T-helper 1 cell treated with Interleukin-12 subunit alpha and Interleukin-12 subunit beta and Interleukin-4 antibody, amounts not matched to agents 30 μg/mL and 1 μg/mL, for 36 hours (primary cell): ENCODE data around the gene ZNF234.
"Not testable (repeated sequence)": the region's sequence is repeated elsewhere in the genome, so short reads cannot be mapped to it uniquely, and the experiment has no call there.

Source experiments
- H3K27ac Mint-ChIP-seq: one replicate; pipeline ENCODE4 v1.8.0; 2021; ENCODE audit warnings: mild to moderate bottlenecking, mixed read lengths
- H3K27me3 Mint-ChIP-seq: one replicate; pipeline ENCODE4 v1.8.0; 2021; ENCODE audit warnings: low read depth, mixed read lengths
- H3K36me3 Mint-ChIP-seq: one replicate; pipeline ENCODE4 v1.8.0; 2021; ENCODE audit warnings: low read depth, mixed read lengths
- H3K4me1 Mint-ChIP-seq: one replicate; pipeline ENCODE4 v1.8.0; 2021; ENCODE audit warnings: low read depth, mixed read lengths
- H3K4me3 Mint-ChIP-seq: one replicate; pipeline ENCODE4 v1.8.0; 2021; ENCODE audit warnings: mild to moderate bottlenecking, moderate library complexity, mixed read lengths
- H3K9me3 Mint-ChIP-seq: one replicate; pipeline ENCODE4 v1.8.0; 2021; ENCODE audit warnings: mixed read lengths

Gene ZNF234

DNA sequence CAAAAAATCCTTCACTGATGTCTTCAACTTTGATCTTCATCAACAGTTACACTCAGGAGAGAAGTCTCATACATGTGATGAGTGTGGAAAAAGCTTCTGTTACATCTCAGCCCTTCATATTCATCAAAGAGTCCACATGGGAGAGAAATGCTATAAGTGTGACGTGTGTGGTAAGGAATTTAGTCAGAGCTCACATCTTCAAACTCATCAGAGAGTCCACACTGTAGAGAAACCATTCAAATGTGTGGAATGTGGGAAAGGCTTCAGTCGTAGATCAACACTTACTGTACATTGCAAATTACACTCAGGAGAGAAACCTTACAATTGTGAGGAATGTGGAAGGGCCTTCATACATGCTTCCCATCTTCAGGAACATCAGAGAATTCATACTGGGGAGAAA is 15.1 kb downstream of the ZNF234 start:
- H3K4me1 Mint-ChIP-seq = no peaks in the 10 kb centered on the region
- peaks cover 50% of the 10 kb centered on the region for H3K9me3 Mint-ChIP-seq
- no peak overlapping the region for H3K27ac Mint-ChIP-seq
- no peaks in the 10 kb centered on the region for H3K27me3 Mint-ChIP-seq
- H3K36me3 Mint-ChIP-seq = peaks cover 48% of the 10 kb centered on the region
- no peak overlapping the region for H3K4me3 Mint-ChIP-seq

DNA sequence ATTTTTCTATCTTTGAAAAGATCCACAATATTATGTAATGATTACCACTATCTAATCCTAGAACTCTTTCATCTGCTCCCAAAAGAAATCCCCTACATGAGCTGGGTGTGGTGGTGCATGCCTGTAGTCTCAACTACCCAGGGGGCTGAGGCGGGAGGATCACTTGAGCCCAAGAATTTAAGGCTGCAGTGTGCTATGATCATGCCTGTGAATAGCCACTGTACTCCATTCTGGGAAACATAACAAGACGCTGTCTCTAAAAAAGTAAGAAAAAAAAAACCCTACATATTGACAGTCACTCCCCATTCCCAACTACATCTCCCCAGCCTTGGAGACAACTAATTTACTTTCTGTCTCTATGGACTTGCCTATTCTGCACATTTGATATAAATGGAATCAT is 22.4 kb downstream of the ZNF234 start:
- Mint-ChIP-seq H3K9me3 (peaks cover 46% of the 10 kb centered on the region), H3K27ac (no peak overlapping the region), H3K4me1 (peaks cover 16% of the 10 kb centered on the region), H3K36me3 (peaks cover 33% of the 10 kb centered on the region), H3K27me3 (no peaks in the 10 kb centered on the region), H3K4me3 (no peak overlapping the region)

DNA sequence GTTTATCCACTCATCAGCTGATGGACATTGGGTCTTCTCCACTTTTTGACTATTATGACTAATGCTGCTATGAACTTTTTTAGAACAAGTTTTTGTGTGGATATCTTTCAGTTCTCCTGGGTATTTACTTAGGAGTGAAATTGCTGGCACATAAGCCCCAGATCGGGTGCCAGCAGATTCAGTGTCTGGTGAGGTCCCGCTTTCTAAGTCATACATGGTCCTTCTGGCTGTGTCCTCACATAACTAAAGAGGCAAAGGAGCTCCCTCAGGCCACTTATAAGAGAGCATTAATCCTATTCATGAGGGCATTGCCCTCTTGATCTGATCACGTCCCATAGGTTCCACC is 22.9 kb downstream of the ZNF234 start:
- Mint-ChIP-seq H3K4me3 (peak overlapping the region; percentile 94), H3K27me3 (no peaks in the 10 kb centered on the region), H3K4me1 (peaks cover 16% of the 10 kb centered on the region), H3K36me3 (peaks cover 37% of the 10 kb centered on the region), H3K9me3 (peaks cover 49% of the 10 kb centered on the region), H3K27ac (peak overlapping the region; percentile 88)

DNA sequence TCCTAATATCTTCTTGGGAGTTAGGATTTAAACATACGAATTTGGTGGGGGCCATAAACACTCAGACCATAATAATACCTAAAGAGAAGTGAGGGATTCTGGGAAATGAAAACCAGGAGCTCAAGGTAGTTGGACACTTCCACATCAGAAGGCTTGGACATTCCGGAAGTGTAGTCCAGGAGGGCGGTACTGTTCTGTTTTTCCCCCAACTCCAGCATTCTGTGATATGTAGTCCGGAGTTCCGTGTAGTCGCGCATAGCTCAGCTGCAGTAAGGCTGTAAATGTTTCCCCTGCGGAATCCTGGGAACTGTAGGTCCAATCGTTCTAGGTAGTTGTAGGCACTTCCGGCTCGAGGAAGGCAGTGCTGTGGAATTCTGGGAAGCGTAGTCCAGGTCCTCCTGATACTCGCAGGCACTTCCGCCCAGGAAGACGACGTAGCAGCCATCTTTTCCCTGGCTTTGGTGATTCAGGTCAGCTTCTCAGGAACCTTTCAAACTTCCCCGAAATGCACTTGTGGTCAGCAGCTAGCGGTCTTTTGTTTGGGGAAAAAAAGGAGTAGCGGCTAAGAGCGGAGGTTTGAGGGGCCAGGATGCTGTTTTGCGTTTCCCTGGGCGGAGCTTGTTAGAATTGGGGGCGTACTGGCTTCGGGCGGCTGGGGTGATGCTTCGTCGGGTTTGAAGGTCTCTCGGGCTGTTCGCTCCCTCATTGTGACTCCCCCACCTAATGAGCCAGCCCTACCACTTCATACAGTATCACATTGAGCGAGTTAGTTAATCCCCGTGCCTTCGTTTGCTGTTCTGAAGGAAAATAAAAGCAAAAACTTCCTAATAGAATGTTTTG is 23.5 kb downstream of the ZNF234 start, which contains the start of gene ZNF226:
Gene ZNF226 (plus strand): TSS at position 428 of the 840 bp plus-strand sequence. CDS start 4,981 bp downstream, outside the sequence.
- H3K27me3 Mint-ChIP-seq = no peaks in the 10 kb centered on the region
- peaks cover 43% of the 10 kb centered on the region for H3K36me3 Mint-ChIP-seq
- peaks cover 16% of the 10 kb centered on the region for H3K4me1 Mint-ChIP-seq
- peak within 1 kb of the TSS; percentile 88 for H3K27ac Mint-ChIP-seq
- H3K9me3 Mint-ChIP-seq = peaks cover 51% of the 10 kb centered on the region
- H3K4me3 Mint-ChIP-seq = peak within 1 kb of the TSS; percentile 94

DNA sequence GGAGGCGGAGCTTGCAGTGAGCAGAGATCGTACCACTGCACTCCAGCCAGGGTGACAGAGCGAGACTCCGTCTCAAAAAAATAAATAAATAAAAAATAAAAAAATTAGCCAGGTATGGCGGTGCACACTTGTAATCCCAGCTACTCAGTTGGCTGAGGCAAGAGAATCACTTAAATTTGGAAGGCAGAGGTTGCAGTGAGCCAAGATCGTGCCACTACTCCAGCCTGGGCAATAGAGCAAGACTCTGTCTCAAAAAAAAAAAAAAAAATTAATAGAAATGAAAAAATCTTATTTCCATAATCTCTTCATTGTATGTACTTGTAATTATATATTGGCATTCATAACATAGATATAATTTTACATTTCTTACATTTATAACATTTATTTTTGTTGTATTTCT is 29.3 kb downstream of the ZNF234 start:
- Mint-ChIP-seq H3K4me1 (peaks cover 11% of the 10 kb centered on the region), H3K36me3 (peaks cover 86% of the 10 kb centered on the region), H3K9me3 (peaks cover 66% of the 10 kb centered on the region)
- not testable (repeated sequence) for H3K4me3 Mint-ChIP-seq, H3K27ac Mint-ChIP-seq, H3K27me3 Mint-ChIP-seq

DNA sequence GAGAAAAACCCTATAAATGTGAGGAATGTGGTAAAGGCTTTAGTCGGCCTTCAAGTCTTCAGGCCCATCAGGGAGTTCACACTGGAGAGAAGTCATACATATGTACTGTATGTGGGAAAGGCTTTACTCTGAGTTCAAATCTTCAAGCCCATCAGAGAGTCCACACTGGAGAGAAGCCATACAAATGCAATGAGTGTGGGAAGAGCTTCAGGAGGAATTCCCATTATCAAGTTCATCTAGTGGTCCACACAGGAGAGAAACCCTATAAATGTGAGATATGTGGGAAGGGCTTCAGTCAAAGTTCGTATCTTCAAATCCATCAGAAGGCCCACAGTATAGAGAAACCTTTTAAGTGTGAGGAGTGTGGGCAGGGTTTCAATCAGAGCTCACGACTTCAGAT is 35.2 kb downstream of the ZNF234 start:
- H3K4me3 Mint-ChIP-seq = no peak overlapping the region
- H3K9me3 Mint-ChIP-seq = peaks cover 85% of the 10 kb centered on the region
- H3K4me1 Mint-ChIP-seq = no peaks in the 10 kb centered on the region
- H3K27me3 Mint-ChIP-seq = no peaks in the 10 kb centered on the region
- H3K36me3 Mint-ChIP-seq = peaks cover 66% of the 10 kb centered on the region
- no peak overlapping the region for H3K27ac Mint-ChIP-seq

DNA sequence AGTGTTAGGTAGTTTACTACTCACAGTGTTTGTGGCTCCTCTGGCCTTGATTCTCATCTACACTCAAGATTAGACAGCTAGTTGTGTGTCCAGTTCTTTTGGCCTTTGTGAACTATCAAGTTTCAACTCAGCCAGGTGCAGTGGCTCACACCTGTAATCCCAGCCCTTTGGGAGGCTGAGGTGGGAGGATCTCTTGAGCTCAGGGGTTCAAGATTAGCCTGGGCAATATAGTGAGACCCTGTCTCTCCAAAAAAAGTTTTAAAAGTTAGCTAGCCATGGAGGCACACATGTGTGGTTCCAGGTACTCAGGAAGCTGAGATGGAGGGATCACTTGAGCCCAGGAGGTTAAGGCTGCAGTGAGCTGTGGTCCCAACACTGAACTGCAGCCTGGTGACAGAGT is 39.6 kb downstream of the ZNF234 start:
- Mint-ChIP-seq H3K36me3 (peaks cover 22% of the 10 kb centered on the region), H3K4me3 (no peak overlapping the region), H3K27me3 (no peaks in the 10 kb centered on the region), H3K4me1 (no peaks in the 10 kb centered on the region), H3K9me3 (peaks cover 70% of the 10 kb centered on the region), H3K27ac (no peak overlapping the region)

DNA sequence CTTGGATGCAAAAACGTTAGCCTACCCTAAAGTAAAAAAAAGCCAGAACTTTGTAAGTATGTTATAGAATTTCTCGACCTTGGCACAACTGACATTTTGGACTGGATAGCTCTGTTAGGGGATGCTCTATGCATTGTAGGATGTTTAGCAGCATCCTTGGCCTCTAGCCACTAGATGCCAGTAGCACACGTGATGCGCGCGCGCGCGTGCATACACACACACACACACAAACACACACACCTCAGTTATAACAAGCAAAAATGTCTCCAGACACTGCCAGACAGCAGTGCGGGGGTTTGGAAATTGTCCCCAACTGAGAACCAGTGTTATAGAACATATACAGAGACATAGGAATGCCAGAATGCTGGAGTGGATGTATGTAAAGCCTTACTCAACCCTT is 40.8 kb downstream of the ZNF234 start:
- no peaks in the 10 kb centered on the region for H3K4me1 Mint-ChIP-seq
- H3K36me3 Mint-ChIP-seq = peaks cover 10% of the 10 kb centered on the region
- H3K27me3 Mint-ChIP-seq = no peaks in the 10 kb centered on the region
- H3K27ac Mint-ChIP-seq = no peak overlapping the region
- peaks cover 70% of the 10 kb centered on the region for H3K9me3 Mint-ChIP-seq
- no peak overlapping the region for H3K4me3 Mint-ChIP-seq

DNA sequence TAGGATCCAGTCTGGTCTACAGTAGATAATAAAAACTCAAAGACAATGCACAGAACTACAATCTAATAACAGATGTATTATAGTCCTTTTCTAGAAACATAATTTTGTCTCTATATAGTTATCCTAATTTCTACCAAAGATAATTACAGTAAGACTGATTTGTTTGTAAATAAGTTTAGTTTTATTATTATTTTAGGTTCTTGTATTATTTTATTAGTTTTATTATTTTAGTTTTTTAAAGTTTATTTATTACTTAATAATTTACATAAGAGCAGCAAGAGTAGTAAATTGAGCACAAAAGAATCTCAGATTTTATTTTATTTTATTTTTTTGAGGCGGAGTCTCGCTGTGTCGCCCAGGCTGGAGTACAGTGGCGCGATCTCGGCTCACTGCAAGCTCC is 48.7 kb downstream of the ZNF234 start:
- Mint-ChIP-seq H3K4me3 (no peak overlapping the region), H3K27me3 (no peaks in the 10 kb centered on the region), H3K4me1 (no peaks in the 10 kb centered on the region), H3K36me3 (no peaks in the 10 kb centered on the region), H3K9me3 (peaks cover 48% of the 10 kb centered on the region), H3K27ac (no peak overlapping the region)

DNA sequence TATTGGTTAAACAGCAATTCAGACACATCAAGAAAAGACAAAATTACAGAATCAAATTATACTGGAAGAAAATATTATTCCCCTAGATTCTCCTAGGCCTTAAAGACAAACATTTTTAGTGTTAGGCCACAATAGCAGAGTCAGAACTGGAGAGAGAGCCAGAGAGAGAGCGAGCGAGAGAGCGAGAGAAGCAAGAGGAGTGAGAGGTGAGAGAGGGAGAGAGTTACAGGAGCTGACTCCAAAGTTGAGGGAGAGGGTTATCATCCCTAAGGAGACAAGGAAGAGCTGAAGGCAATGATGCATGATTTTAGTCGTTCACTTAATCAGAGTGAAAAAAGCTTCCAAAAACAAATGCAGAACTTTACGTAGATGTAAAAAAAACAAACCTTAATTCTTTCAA is 50.8 kb downstream of the ZNF234 start:
- no peaks in the 10 kb centered on the region for H3K36me3 Mint-ChIP-seq
- no peaks in the 10 kb centered on the region for H3K27me3 Mint-ChIP-seq
- H3K9me3 Mint-ChIP-seq = peaks cover 49% of the 10 kb centered on the region

DNA sequence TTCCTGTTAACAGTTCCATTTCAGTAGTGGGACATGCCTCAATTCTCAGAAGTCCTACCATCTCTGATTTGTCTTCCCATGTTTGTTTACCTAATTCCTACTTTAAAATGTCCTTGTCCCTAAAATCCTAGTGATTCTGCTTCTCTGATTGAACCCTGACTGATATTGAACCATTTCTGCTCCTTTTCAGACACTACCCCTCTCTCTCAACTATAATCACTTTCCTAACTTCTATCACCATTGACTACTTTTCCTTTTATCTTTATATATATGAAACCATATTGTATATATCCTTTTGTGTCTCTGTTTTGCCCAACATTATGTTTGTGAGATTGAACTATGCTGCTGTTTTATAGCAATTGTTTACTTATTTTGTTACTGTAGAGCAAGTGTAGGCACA is 55.4 kb downstream of the ZNF234 start:
- Mint-ChIP-seq H3K4me3 (no peak overlapping the region), H3K27me3 (no peaks in the 10 kb centered on the region), H3K36me3 (no peaks in the 10 kb centered on the region), H3K27ac (no peak overlapping the region), H3K9me3 (peaks cover 28% of the 10 kb centered on the region), H3K4me1 (no peaks in the 10 kb centered on the region)

More for the DNA sequence above, 50.8 kb downstream of the ZNF234 start:
- H3K4me3 Mint-ChIP-seq = no peak overlapping the region
- H3K4me1 Mint-ChIP-seq = no peaks in the 10 kb centered on the region
- no peak overlapping the region for H3K27ac Mint-ChIP-seq

DNA sequence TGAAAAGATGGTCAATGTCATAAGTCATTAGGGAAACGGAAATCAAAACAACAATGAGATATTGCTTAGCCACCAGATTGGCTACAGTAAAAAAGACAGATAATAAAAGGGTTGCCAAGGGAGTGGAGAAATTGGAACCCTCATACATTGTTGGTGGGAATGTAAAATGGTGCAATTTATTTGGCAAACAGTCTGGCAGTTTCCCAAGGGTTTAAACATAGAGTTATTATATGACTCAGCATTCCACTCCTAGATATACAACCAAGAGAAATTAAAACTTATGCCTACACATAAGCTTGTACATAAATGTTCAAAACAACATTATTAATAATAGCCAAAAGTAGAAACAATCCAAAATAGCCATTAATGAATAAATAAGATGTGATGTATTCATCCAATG is 61.1 kb downstream of the ZNF234 start:
- Mint-ChIP-seq H3K27me3 (no peaks in the 10 kb centered on the region), H3K4me1 (peaks cover 6% of the 10 kb centered on the region), H3K27ac (no peak overlapping the region), H3K4me3 (no peak overlapping the region), H3K9me3 (peaks cover 22% of the 10 kb centered on the region), H3K36me3 (peaks cover 7% of the 10 kb centered on the region)

DNA sequence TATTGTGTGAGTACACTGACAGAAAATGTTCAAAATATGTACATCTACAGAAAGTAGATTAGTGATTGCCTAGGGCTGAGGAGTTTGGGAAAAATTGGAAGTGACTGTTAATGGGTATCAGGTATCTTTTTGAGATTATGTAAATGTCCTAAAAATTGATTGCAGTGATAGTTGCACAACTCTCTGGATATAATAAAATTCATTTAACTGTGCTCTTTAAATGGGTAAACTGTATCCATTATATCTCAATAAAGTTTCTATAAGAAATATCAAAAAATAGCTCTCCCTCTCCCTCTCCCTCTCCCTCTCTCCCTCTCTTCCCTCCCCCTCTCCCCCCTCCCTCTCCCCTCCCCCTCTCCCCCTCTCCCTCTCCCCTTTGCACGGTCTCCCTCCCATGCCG is 61.6 kb downstream of the ZNF234 start:
- Mint-ChIP-seq H3K27ac (no peak overlapping the region), H3K27me3 (no peaks in the 10 kb centered on the region), H3K4me3 (no peak overlapping the region), H3K4me1 (peaks cover 8% of the 10 kb centered on the region), H3K36me3 (peaks cover 8% of the 10 kb centered on the region), H3K9me3 (peaks cover 22% of the 10 kb centered on the region)

DNA sequence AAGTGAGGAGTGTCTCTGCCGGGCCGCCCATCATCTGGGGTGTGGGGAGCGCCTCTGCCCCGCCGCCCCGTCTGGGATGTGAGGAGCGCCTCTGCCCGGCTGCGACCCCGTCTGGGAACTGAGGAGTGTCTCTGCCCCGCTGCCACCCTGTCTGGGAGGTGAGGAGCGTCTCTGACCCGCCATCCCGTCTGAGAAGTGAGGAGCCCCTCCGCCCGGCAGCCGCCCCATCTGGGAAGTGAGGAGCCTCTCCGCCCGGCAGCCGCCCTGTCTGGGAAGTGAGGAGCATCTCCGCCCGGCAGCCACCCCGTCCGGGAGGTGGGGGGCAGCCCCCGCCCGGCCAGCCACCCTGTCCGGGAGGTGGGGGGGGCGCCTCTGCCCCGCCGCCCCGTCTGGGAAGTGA is 62.5 kb downstream of the ZNF234 start:
- peaks cover 22% of the 10 kb centered on the region for H3K9me3 Mint-ChIP-seq
- H3K4me1 Mint-ChIP-seq, H3K27ac Mint-ChIP-seq, H3K36me3 Mint-ChIP-seq, H3K4me3 Mint-ChIP-seq, H3K27me3 Mint-ChIP-seq: not testable (repeated sequence)

DNA sequence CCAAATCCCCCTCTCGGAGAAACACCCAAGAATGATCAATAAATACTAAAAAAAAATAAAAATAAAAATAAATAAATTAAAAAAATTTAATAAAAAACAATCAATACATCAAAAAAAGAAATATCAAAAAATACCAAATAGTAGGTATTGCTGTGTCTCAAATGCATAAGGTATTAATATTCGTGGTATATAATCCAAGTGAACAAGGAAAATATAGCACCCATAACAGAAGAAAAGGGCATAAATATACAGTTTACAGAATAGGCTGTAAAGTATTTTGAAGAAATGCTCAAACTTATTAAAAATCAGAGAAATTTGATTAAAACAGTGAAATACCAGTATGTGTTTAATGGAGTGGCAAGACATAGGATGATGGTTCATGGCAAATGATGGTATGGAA is 63.4 kb downstream of the ZNF234 start:
- Mint-ChIP-seq H3K27ac (no peak overlapping the region), H3K27me3 (no peaks in the 10 kb centered on the region), H3K4me3 (no peak overlapping the region), H3K4me1 (peaks cover 8% of the 10 kb centered on the region), H3K9me3 (peaks cover 26% of the 10 kb centered on the region), H3K36me3 (peaks cover 8% of the 10 kb centered on the region)
